Esophagus squamous epithelium (tissue), 4 donors: ENCODE measurements around the gene RHOU.

Experiments
- POLR2A ChIP-seq, 4 donors: fragments of 450-650 bp; IDR thresholded peaks; one replicate each; pipeline ENCODE4 v1.6.1; 2017; ENCODE audit warnings: antibody characterized with exemption in 4 of 4, mild to moderate bottlenecking in 4 of 4, moderate library complexity in 3 of 4
- TF ChIP-seq, protein P1 (sequence below), 6 experiments: fragments of 450-650 bp in 4 of 6; fragments of 200-600 bp in 2 of 6; sonication (generic) in 2 of 6; IDR thresholded peaks; one replicate each; pipeline ENCODE4 v1.5.1; 2016 to 2019; ENCODE audit warnings: antibody characterized with exemption in 6 of 6, mild to moderate bottlenecking in 4 of 6, moderate library complexity in 4 of 6

- TF ChIP-seq, protein P1, sequence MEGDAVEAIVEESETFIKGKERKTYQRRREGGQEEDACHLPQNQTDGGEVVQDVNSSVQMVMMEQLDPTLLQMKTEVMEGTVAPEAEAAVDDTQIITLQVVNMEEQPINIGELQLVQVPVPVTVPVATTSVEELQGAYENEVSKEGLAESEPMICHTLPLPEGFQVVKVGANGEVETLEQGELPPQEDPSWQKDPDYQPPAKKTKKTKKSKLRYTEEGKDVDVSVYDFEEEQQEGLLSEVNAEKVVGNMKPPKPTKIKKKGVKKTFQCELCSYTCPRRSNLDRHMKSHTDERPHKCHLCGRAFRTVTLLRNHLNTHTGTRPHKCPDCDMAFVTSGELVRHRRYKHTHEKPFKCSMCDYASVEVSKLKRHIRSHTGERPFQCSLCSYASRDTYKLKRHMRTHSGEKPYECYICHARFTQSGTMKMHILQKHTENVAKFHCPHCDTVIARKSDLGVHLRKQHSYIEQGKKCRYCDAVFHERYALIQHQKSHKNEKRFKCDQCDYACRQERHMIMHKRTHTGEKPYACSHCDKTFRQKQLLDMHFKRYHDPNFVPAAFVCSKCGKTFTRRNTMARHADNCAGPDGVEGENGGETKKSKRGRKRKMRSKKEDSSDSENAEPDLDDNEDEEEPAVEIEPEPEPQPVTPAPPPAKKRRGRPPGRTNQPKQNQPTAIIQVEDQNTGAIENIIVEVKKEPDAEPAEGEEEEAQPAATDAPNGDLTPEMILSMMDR (IDR thresholded peaks at IDR 0.05): no peak
- TF ChIP-seq POLR2A (IDR thresholded peaks at IDR 0.05): no peak
Measured at GRCh38 chr1:228781809-228782661, 46.8 kb downstream of the RHOU start.
